Vagina (tissue), 2 donors: Measurements from ENCODE around the gene PCBD2.

ENCODE experiments used
- CTCF ChIP-seq, 3 experiments: fragments of 450-650 bp in 2 of 3; fragments of 200-600 bp in 1 of 3; sonication (generic) in 1 of 3; IDR thresholded peaks; one replicate each; pipeline ENCODE4 v1.5.1; 2017 to 2019; ENCODE audit warnings: antibody characterized with exemption in 3 of 3, mild to moderate bottlenecking in 2 of 3, moderate library complexity in 2 of 3
- POLR2A ChIP-seq, 2 donors: fragments of 450-650 bp; IDR thresholded peaks; one replicate each; pipeline ENCODE4 v1.6.1; 2017; ENCODE audit warnings: antibody characterized with exemption in 2 of 2, mild to moderate bottlenecking in 2 of 2, moderate library complexity in 2 of 2

GRCh38 chr5:134873987-134874830 is 30.7 kb upstream of the PCBD2 start, which contains the start of gene TXNDC15:
- no peak for TF ChIP-seq CTCF (IDR thresholded peaks at IDR 0.05)
- TF ChIP-seq POLR2A (IDR thresholded peaks at IDR 0.05): peak in 1 of 2 donors; percentile 50
